ENCODE measurements around the gene DDI2. TPM values are rescaled to one million over a fixed set of nuclear protein-coding genes. Genes with fewer than 3 reads are reported as not detected.

DDI2 gene
- total and polyA plus RNA-seq, 12 donors = 2.1 to 29.6 (median 23.9) TPM

- Histone ChIP-seq H3K9me3 (no peaks in the 10 kb centered on the region), H3K4me1 (peaks cover 14 to 81% (median 59%) of the 10 kb centered on the region in 9 donors), H3K4me3 (no peak overlapping the region), H3K27ac (peak overlapping the region in 2 of 10 donors; percentile 29 to 31), H3K36me3 (peaks cover 0 to 28% (median 0%) of the 10 kb centered on the region in 9 donors), H3K27me3 (no peaks in the 10 kb centered on the region)
- ATAC-seq (no peak), DNase-seq (no peak)
- 83 to 94% methylated on average over 15 of the region's 15 CpGs for WGBS, 2 donors
- TF ChIP-seq CTCF (IDR thresholded peaks at IDR 0.05) = no peak
- intact Hi-C loops (cut with DNase I) = loop anchor here in 1 of 10 donors (10.0 kb wide), 1 partner anchor 94 kb away; the partner anchor contains the start of gene DDI2
These were observed 91.4 kb downstream of the DDI2 start for GRCh38 chr1:15708486-15709137.

- Histone ChIP-seq H3K4me1 (peaks cover 9 to 81% (median 59%) of the 10 kb centered on the region in 9 donors), H3K4me3 (no peak overlapping the region), H3K9me3 (no peaks in the 10 kb centered on the region), H3K36me3 (peaks cover 0 to 28% (median 0%) of the 10 kb centered on the region in 9 donors), H3K27me3 (no peaks in the 10 kb centered on the region), H3K27ac (peak overlapping the region in 2 of 10 donors; percentile 10 to 31)
- no peak for TF ChIP-seq CTCF (IDR thresholded peaks at IDR 0.05)
- ATAC-seq = no peak
- intact Hi-C loops (cut with DNase I) = loop anchor here in 1 of 10 donors (10.0 kb wide), 1 partner anchor 94 kb away; the partner anchor contains the start of gene DDI2
- DNase-seq = no peak
- 92 to 93% methylated on average over 4 of the region's 4 CpGs for WGBS, 2 donors
These were observed 92.0 kb downstream of the DDI2 start for GRCh38 chr1:15709226-15709625.

- intact Hi-C loops (cut with DNase I) = no loop called here
- no peak for ATAC-seq
These were observed 94.9 kb downstream of the DDI2 start for GRCh38 chr1:15712168-15712567.

More at GRCh38 chr1:15712168-15712567, 94.9 kb downstream of the DDI2 start:
- peak overlapping the region in 6 of 10 donors; percentile 6 to 88 (median 72) for H3K27ac ChIP-seq
- no peak for TF ChIP-seq CTCF (IDR thresholded peaks at IDR 0.05)
- peaks cover 0 to 21% (median 6%) of the 10 kb centered on the region in 9 donors for H3K36me3 ChIP-seq
- H3K9me3 ChIP-seq = no peaks in the 10 kb centered on the region
- no peak for DNase-seq
- WGBS, 2 donors = 71% methylated on average over 4 of the region's 4 CpGs
- H3K4me3 ChIP-seq = no peak overlapping the region
- H3K27me3 ChIP-seq = no peaks in the 10 kb centered on the region
- H3K4me1 ChIP-seq = peaks cover 20 to 82% (median 67%) of the 10 kb centered on the region in 9 donors

Data from heart right ventricle (tissue), 16 donors.